Uterus (tissue), 2 donors: ENCODE measurements around the gene TWNK.

Source experiments
- CTCF ChIP-seq, 4 experiments: fragments of 200-600 bp in 2 of 4; fragments of 450-650 bp in 2 of 4; sonication (generic) in 2 of 4; IDR thresholded peaks; one replicate each; pipeline ENCODE4 v1.5.1; 2016 to 2019; ENCODE audit warnings: antibody characterized with exemption in 4 of 4, mild to moderate bottlenecking in 2 of 4, moderate library complexity in 1 of 4
- POLR2A ChIP-seq, 2 donors: fragments of 450-650 bp; IDR thresholded peaks; one replicate each; pipeline ENCODE4 v1.6.1; 2016; ENCODE audit warnings: antibody characterized with exemption in 2 of 2, mild to moderate bottlenecking in 1 of 2, moderate library complexity in 1 of 2

- TF ChIP-seq CTCF (IDR thresholded peaks at IDR 0.05) (no peak), POLR2A (IDR thresholded peaks at IDR 0.05) (no peak)
Observed at GRCh38 chr10:101013365-101013825, 26.1 kb downstream of the TWNK start.
